Stomach (tissue), 4 donors: ENCODE results near the gene CCDC174.
"Not testable (repeated sequence)": the region's sequence is repeated elsewhere in the genome, so short reads cannot be mapped to it uniquely, and the experiment has no call there.

Experiments
- CTCF ChIP-seq, 7 experiments: fragments of 450-650 bp in 4 of 7; fragments of 200-600 bp in 3 of 7; sonication (generic) in 3 of 7; IDR thresholded peaks; one replicate each; pipeline ENCODE4 v1.5.1; 2016 to 2019; ENCODE audit warnings: antibody characterized with exemption in 7 of 7, control low read depth in 2 of 7, mild to moderate bottlenecking in 1 of 7
- EP300 ChIP-seq: sonication (generic); formaldehyde crosslinking; IDR thresholded peaks from one replicate; pipeline ENCODE4 v1.6.1; 2017; ENCODE audit warnings: antibody characterized with exemption
- POLR2A ChIP-seq, 4 donors: fragments of 450-650 bp; IDR thresholded peaks; one replicate each; pipeline ENCODE4 v1.6.1; 2016; ENCODE audit warnings: antibody characterized with exemption in 4 of 4, control low read depth in 2 of 4, mild to moderate bottlenecking in 1 of 4, moderate library complexity in 1 of 4
- POLR2AphosphoS5 ChIP-seq, 3 donors: sonication (generic); formaldehyde crosslinking; IDR thresholded peaks; one replicate each; pipeline ENCODE4 v1.6.1; 2016; ENCODE audit warnings: antibody characterized with exemption in 3 of 3

DNA sequence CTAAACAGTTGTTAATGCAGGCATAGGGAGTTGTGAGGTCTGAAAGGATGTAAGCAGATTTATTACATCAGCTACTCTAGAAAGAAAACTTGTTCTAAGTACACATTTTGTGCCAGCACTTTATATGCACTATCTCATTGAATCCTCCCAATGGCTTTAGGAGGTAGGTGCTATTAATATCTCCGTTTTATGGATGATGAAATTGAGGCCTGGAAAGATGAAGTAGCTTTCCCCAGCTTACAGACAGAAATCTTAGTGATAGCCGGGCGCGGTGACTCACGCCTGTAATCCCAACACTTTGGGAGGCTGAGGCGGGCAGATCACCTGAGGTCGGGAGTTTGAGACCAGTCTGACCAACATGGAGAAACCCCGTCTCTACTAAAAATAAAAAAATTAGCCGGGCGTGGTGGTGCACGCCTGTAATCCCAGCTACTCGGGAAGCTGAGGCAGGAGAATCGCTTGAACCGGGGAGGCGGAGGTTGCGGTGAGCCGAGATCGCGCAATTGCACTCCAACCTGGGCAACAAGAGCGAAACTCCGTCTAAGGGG, 872 bp downstream of the CCDC174 start:
- TF ChIP-seq CTCF (IDR thresholded peaks at IDR 0.05); EP300; POLR2A (IDR thresholded peaks at IDR 0.05); POLR2AphosphoS5 (IDR thresholded peaks at IDR 0.05): not testable (repeated sequence)
